ENCODE measurements around the gene TMPRSS3. TPM values are rescaled to one million over a fixed set of nuclear protein-coding genes. Genes with fewer than 3 reads are reported as not detected.

Gene TMPRSS3
- total RNA-seq, 1 donor from 2014 or later = not detected

DNA sequence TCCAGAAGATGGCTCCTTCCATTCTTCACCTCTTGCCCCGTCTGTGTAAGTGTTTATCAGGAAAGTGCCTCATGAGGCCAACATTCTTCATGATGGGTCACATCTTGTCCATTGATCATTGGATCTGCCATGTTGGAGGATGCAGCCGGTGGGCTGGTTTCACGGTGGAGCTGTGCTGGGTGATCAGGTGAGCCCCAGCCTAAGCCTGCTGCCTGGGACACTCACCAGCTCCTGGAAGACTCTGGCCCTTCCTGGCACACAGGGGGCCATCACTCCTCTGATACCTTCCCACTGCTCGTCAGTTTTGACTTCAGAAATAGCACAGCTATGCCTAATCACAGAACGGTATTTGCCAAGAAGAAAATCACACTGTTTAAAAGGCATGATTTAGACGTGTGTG lies 46.1 kb upstream of the TMPRSS3 start:
- no peak for ATAC-seq (ENCODE audit: low read depth)
- Mint-ChIP-seq H3K4me3 (no peak overlapping the region), H3K4me1 (peaks cover 13% of the 10 kb centered on the region), H3K27ac (no peak overlapping the region), H3K9me3 (peaks cover 3% of the 10 kb centered on the region), H3K27me3 (peaks cover 23% of the 10 kb centered on the region), H3K36me3 (ENCODE audit: low read depth) (no peaks in the 10 kb centered on the region)
- no peak for DNase-seq
- TF ChIP-seq, protein P1, sequence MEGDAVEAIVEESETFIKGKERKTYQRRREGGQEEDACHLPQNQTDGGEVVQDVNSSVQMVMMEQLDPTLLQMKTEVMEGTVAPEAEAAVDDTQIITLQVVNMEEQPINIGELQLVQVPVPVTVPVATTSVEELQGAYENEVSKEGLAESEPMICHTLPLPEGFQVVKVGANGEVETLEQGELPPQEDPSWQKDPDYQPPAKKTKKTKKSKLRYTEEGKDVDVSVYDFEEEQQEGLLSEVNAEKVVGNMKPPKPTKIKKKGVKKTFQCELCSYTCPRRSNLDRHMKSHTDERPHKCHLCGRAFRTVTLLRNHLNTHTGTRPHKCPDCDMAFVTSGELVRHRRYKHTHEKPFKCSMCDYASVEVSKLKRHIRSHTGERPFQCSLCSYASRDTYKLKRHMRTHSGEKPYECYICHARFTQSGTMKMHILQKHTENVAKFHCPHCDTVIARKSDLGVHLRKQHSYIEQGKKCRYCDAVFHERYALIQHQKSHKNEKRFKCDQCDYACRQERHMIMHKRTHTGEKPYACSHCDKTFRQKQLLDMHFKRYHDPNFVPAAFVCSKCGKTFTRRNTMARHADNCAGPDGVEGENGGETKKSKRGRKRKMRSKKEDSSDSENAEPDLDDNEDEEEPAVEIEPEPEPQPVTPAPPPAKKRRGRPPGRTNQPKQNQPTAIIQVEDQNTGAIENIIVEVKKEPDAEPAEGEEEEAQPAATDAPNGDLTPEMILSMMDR (IDR thresholded peaks at IDR 0.05) = no peak
- ChIA-PET CTCF (no interaction called here), POLR2A (no interaction called here)
- intact Hi-C loops (cut with micrococcal nuclease) = no loop called here

DNA sequence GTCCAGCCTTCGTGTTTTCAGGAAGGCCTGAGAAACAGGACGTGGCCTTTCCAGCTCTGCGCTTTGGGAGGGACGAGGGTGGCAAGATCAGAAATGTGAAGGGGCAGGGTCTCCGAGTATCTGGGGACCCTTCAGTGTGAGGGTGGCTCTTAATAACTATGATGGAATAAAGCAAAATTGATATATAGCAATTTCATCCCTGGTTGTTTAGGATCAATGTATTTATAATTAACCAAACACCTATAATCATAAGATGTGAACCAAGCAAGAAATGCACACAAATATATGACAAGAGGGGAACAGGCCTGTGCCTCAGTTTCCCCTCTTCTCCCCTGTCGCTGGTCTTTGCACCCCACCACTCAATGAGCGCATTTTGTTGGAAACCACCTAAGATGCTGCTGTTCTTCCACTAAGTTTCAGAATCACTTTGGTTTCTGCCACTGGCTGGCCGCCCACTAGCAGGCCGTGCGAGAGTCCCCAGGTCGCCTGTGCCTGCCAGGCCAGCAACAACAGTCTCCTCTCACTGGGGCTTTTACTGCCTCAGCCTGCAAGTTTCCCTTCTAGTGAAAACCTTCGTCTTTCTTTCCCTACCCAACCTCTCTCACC lies 44.4 kb upstream of the TMPRSS3 start:
- POLR2A ChIA-PET = no interaction called here
- intact Hi-C loops (cut with micrococcal nuclease) = no loop called here
- DNase-seq (peak; percentile 4), ATAC-seq (ENCODE audit: low read depth) (no peak)
- H3K9me3 Mint-ChIP-seq = peaks cover 6% of the 10 kb centered on the region
- H3K4me1 Mint-ChIP-seq = peaks cover 10% of the 10 kb centered on the region
- H3K27me3 Mint-ChIP-seq = peaks cover 19% of the 10 kb centered on the region
- CTCF ChIA-PET = no interaction called here
- TF ChIP-seq, protein P1 (IDR thresholded peaks at IDR 0.05) = no peak
- H3K27ac Mint-ChIP-seq = no peak overlapping the region
- no peak overlapping the region for H3K4me3 Mint-ChIP-seq
- no peaks in the 10 kb centered on the region for H3K36me3 Mint-ChIP-seq (ENCODE audit: low read depth)

- POLR2A ChIA-PET = interaction anchor here (0.5 kb wide), 1 partner anchor 43 kb away, joined by 4 read pairs; no protein-coding TSS in a partner anchor
- Mint-ChIP-seq H3K27ac (no peak overlapping the region), H3K27me3 (peaks cover 19% of the 10 kb centered on the region), H3K4me3 (no peak overlapping the region), H3K36me3 (ENCODE audit: low read depth) (no peaks in the 10 kb centered on the region), H3K9me3 (peaks cover 6% of the 10 kb centered on the region), H3K4me1 (peaks cover 10% of the 10 kb centered on the region)
- CTCF ChIA-PET = no interaction called here
- TF ChIP-seq, protein P1 (IDR thresholded peaks at IDR 0.05) = no peak
- intact Hi-C loops (cut with micrococcal nuclease) = no loop called here
- DNase-seq = peak; percentile 12
- no peak for ATAC-seq (ENCODE audit: low read depth)
Measured at GRCh38 chr21:42439284-42440186, 43.7 kb upstream of the TMPRSS3 start.

DNA sequence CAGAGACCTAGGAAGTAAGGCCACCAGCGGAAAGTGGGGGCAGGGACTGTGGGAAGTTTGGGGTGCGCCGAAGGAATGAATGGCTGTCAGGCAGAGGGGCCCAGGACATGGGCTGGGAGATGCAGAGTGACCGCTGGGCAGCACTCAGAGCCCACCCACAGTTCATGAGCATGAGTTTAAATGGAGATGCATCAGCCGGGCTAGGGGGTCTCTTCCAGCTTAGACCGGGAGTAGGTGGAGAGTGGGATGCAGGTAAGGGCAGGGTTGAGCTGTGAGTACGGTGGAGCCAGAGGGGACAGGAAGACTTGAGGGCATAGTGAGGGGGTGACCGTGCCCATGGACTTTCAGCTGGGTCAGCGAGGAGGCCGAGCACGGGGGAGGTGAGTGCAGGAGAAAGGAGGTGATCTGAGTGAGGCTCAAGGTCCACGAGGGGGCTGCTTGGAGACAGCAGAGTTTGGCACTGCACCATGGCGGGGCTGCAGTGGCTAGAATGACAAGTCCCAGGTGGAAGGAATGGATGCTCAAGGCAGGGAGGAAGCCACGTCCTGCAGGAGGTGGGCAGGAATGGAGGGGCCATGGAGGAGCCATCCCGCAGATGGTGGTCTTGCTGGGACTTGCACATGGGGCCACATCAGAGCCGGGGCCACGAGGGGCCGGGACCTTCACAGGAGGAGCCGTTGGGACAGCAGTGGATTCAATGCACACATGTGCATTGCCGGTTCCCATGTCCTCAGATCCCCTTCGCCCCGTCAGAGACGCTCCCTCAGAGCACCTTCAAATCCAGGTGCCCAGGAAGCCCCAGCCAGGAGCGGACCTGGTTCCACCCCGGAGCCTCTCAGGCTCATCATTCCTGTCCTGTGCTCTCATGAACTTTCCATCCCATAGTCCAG lies 42.7 kb upstream of the TMPRSS3 start:
- Mint-ChIP-seq H3K27me3 (peaks cover 19% of the 10 kb centered on the region), H3K4me1 (peaks cover 10% of the 10 kb centered on the region), H3K4me3 (no peak overlapping the region), H3K27ac (no peak overlapping the region), H3K9me3 (peaks cover 6% of the 10 kb centered on the region), H3K36me3 (ENCODE audit: low read depth) (no peaks in the 10 kb centered on the region)
- DNase-seq (peak; percentile 12), ATAC-seq (ENCODE audit: low read depth) (no peak)
- CTCF ChIA-PET = no interaction called here
- POLR2A ChIA-PET = interaction anchor here (0.5 kb wide), 1 partner anchor 44 kb away, joined by 4 read pairs; no protein-coding TSS in a partner anchor
- TF ChIP-seq, protein P1 (IDR thresholded peaks at IDR 0.05) = no peak
- intact Hi-C loops (cut with micrococcal nuclease) = no loop called here
